OCI-LY7 (cell line): ENCODE data around the gene GOT2.

Source experiments
- EZH2phosphoT487 ChIP-seq: fragments of 200-600 bp; sonication (generic); IDR thresholded peaks from 2 replicates; pipeline ENCODE4 v1.6.1; 2018; ENCODE audit warnings: low read depth, borderline replicate concordance, mild to moderate bottlenecking, mixed run types, antibody characterized with exemption, low read length, moderate library complexity, mixed read lengths
- TF ChIP-seq, protein P1 (sequence below): fragments of 200-600 bp; sonication (generic); conservative IDR thresholded peaks from 2 replicates; pipeline ENCODE4 v1.5.1; 2014; ENCODE audit warnings: mild to moderate bottlenecking, antibody characterized with exemption, low read length, moderate library complexity, mixed read lengths

DNA sequence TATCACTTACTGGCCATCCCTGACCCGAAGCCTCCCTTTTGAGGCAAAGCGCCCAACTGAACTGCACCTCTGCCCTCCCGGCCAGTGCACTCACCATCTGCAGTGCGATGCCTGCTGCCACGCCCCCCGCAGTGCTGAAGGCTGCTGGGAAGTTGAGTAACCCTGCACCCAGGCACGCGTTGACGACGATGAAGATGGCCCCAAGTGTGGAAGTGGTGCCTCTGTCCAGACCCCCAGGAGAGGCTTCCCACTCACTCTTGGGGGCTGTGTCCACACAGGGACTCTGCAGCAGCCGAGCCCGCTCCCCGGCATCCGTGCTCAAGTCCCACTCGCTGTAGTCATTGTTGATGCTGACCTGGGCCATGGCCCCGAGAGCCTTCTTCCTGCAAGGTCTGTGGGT lies 54.4 kb downstream of the GOT2 start:
- TF ChIP-seq, protein P1, sequence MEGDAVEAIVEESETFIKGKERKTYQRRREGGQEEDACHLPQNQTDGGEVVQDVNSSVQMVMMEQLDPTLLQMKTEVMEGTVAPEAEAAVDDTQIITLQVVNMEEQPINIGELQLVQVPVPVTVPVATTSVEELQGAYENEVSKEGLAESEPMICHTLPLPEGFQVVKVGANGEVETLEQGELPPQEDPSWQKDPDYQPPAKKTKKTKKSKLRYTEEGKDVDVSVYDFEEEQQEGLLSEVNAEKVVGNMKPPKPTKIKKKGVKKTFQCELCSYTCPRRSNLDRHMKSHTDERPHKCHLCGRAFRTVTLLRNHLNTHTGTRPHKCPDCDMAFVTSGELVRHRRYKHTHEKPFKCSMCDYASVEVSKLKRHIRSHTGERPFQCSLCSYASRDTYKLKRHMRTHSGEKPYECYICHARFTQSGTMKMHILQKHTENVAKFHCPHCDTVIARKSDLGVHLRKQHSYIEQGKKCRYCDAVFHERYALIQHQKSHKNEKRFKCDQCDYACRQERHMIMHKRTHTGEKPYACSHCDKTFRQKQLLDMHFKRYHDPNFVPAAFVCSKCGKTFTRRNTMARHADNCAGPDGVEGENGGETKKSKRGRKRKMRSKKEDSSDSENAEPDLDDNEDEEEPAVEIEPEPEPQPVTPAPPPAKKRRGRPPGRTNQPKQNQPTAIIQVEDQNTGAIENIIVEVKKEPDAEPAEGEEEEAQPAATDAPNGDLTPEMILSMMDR = no peak
- no peak for TF ChIP-seq EZH2phosphoT487
